HG02973 (cell line): ENCODE measurements around the gene CLDN5.

Source experiments
- ATAC-seq: cut with Tn5 transposase; IDR thresholded peaks from one replicate; pipeline ENCODE4 v1.9.1; 2021; ENCODE audit warnings: moderate library complexity; ENCODE audit not compliant: unreplicated experiment

CLDN5 gene

DNA sequence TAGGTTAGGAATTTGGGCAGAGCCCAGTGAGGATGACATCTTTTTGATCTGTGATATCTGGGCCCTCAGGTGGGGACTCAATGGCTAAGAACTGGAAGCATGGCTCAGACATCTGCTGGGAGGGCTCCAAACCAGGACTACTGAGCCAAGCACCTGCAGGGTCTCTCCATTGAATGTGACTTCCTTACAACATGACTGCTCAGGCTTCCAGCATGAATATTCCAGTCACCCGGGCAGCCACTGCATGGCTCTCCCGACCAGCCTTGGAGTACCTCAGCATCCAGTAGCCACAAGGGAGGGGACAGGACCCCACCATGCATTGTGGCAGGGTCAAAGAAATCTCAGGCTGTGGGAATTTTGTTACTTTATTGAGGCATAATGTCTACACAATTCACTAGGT, 35.9 kb downstream of the CLDN5 start:
- no peak for ATAC-seq

- ATAC-seq: no peak
Observed at GRCh38 chr22:19483481-19484244, 40.5 kb downstream of the CLDN5 start.

DNA sequence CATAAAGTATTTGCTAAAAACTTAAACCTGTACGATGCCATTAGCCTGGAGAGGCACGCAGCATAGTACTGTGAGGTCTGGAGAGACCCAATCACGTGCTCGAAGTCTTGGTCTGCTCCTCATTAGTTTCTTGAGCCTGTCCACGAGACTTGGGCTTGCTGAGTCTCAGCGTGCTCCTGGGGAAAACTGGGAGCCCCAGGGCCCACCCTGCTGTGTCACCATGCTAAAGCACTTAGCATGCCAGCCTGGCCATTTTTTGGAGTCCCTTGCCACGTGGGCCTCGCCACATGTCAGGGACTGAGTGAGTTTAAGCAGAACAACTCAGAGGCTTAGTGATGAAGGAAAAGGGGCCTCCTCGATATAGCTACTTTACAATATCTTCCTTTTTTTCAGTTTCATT, 41.9 kb downstream of the CLDN5 start:
- ATAC-seq: no peak

DNA sequence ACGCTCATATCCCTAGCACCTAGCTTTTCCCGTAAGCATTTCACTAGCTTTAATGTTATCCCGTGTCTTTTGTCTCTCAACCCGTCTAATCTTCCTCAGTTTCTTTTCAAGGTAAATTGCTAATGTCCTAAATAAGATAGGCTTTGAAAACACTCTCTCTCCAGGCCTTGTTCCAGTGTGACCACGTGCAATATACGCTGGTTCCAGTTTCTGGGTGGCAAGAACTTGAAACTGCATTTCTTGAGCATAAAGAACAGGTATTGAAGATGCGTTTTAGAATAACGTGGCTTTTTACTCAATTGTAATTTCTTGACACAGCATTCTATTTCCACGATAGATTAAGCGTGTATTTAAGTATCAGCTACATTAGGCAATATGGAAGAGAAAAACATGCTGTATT, 43.4 kb downstream of the CLDN5 start:
- ATAC-seq: no peak

GRCh38 chr22:19480173-19480568, 44.0 kb downstream of the CLDN5 start:
- ATAC-seq: no peak

DNA sequence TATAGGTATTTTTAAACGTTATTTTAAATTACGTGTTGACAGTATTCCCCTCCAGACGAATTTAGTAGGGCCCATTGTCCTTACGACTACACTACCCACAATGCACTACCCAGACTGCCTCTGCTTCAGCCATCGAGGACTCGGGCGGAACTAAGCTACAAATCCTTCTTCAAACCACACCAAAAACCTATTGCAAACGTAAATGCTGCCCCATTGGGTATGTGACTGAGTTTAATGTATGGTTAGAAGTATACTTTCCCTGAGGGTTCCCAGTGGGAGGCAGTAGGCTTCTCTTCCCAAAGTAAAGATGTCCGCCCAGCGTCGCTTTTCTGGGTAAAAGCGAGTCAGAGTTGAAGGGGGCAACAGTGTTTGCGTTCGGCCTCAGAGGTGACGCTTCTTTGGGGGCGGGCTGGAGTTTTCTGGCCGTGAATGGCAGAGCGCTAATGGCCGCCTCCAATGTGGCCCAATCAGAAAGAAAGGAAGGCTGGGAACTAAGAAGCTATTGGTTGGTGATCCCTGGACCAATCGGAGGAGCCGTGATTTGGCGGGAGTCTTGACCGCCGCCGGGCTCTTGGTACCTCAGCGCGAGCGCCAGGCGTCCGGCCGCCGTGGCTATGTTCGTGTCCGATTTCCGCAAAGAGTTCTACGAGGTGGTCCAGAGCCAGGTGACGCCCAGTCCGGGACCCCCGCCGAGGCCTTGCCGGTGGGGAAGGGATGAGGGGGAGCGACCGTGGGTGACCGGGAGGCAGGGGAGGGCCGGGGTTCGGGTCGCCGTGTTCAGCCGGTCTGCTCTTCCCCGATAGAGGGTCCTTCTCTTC, 44.6 kb downstream of the CLDN5 start, which contains the start of gene CDC45:
CDC45 (plus strand) TSS at position 566 of the 818 bp plus-strand sequence; CDS start at position 615, 49 bp downstream.
- ATAC-seq: peak; percentile 69

DNA sequence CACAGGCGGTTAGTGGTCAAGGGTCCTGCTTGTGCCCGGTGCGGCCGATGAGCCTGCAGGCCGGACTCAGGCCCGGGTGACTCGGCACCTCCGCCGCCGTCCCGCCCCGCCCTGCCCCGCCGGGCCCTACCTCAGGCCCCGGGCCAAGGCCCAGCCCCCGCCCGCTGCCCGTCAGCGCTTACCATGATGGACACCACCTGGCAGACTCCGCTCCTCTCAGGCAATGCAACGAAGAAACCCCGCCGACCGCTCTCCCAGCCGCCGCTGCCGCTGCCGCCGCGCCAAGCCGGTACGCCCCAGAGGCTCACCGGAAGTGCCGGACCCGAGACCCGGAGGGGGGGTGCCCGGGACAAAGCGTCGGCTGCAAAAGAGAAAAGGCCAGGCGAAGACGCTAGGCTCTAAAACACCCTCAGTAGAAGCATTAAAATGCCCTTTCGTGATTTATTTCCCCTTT, 45.3 kb downstream of the CLDN5 start, which contains the start of gene UFD1:
UFD1 (minus strand) TSS at position 293 of the 454 bp plus-strand sequence; CDS start at position 185, 108 bp downstream.
- ATAC-seq: peak; percentile 43

DNA sequence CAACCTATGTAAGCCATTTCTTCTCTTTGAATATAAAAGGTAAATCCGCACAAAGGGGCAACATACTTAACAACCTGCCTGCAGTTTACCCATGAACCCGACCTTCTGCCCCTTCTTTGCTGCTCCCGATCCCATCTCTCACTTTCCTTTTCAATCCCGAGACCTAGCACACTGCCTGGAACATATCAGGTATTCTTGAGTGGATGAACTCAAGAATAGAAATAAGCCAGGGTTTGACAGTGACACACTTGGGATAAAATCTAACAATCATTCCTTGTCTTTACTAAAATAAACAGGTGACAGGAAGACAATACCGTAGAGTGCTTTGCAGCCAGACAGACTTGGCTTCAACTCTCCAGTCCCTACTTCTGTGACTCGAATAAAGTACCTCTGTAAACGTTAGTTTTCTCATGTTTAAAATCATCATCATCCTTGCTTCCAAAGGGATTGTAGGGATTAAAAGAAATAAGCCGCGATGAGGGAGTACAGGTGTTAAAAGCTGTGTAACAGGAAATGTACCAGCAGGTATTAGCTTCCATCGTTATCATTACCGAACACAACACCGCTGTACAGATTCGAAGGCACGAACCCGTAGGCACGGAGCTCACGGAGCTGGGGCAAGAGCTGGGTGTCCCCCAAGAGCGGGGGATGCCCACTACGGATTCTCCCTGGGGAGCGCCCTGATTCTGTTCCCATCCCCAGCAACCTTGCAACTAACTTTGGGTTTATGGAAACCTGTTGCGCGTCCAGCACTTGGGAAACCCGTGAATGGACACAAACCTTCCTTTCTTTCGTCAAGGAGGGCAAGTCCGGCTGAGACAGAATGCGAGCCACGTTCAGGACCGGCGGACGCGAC, 45.9 kb downstream of the CLDN5 start:
- no peak for ATAC-seq

- ATAC-seq: no peak
Observed at GRCh38 chr22:19477321-19478044, 46.7 kb downstream of the CLDN5 start.

- ATAC-seq: no peak
Observed at GRCh38 chr22:19476023-19476422, 48.2 kb downstream of the CLDN5 start.

GRCh38 chr22:19473578-19473977, 50.6 kb downstream of the CLDN5 start:
- ATAC-seq: no peak
